Middle frontal gyrus (tissue), 1 donor: ENCODE results near the gene EFCAB12.
"Not testable (repeated sequence)": the region's sequence is repeated elsewhere in the genome, so short reads cannot be mapped to it uniquely, and the experiment has no call there.

ENCODE experiments used
- DNase-seq: peaks from one replicate; pipeline ENCODE4 v3.0.0-alpha.2; 2015; ENCODE audit warnings: low spot score; ENCODE audit errors: extremely low spot score

EFCAB12 gene

DNA sequence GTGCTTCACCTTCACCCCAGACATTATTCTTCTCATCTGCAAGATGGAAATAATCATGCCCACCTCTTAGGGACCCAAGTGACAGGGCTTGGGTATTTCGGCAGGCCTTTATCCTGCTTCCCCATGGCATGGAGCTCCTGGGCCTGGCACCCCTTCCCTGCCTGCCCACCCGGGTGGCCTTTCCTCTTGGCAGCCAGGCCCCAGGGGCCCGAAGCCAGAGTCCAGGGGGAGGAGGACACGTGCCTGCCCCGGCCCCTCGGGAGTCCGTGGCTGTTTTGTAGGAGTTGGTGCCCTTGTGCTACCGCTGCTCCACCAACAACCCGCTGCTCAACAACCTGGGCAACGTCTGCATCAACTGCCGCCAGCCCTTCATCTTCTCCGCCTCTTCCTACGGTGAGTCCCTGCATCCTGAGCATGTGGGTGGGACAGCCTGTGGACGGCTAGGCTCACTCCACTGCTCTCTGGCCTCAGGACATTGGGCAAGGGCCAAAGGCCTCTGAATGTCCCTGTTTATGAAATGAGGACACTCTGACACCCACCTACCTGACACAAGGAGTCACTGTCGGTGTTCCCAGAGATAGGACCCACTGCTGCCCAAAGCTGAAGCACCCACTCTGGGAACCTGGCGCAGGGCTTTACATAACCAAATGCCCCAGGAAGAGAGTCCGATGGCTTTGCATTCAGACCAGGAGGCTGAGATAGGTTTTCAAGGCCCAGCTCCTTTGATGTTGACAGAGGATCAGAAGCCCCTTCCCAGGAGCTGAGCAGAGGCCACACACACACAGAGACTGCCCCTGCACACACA, 34.5 kb downstream of the EFCAB12 start:
- DNase-seq: not testable (repeated sequence)

GRCh38 chr3:129393271-129393670, 35.2 kb downstream of the EFCAB12 start:
- DNase-seq: no peak

GRCh38 chr3:129392106-129392887, 36.1 kb downstream of the EFCAB12 start:
- not testable (repeated sequence) for DNase-seq

DNA sequence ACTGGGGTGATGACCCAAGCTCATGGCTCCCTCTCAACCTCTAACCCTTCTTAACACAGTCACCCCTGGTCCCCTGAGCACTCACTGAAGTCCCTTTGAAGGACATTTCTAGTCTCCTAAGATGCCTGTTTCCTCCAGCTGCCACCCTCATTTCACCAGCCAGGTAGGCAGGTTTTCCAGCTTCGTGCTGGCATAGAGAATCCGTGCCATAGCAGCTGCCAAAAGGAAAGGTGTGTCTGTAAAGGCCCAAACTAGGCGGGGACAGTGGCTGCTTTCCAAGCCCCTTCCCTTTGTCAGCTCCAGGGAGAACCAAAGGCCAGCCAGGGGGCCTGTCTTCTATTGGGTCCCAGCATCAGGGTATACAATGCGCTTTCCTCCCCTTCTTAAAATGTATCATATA, 36.9 kb downstream of the EFCAB12 start:
- not testable (repeated sequence) for DNase-seq

DNA sequence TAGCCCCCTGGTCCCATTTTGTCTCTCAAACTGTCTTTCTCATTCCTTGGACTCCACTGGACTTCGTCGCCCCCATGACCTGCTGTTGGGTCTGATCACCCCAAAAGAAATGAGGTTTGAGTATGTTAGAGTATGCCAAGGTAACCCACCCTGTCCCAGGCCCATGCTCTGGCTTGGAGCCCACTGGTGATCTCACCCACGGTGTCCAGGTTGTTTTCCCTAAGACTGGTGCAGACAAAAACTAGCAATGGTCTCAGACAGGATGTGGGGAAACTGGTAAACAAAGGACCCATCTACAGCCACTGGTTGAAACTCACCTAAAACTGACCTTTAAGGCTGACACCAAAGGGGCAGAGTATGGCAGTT, 38.9 kb downstream of the EFCAB12 start:
- no peak for DNase-seq

- DNase-seq: not testable (repeated sequence)
Observed at GRCh38 chr3:129388791-129389571, 39.5 kb downstream of the EFCAB12 start.

DNA sequence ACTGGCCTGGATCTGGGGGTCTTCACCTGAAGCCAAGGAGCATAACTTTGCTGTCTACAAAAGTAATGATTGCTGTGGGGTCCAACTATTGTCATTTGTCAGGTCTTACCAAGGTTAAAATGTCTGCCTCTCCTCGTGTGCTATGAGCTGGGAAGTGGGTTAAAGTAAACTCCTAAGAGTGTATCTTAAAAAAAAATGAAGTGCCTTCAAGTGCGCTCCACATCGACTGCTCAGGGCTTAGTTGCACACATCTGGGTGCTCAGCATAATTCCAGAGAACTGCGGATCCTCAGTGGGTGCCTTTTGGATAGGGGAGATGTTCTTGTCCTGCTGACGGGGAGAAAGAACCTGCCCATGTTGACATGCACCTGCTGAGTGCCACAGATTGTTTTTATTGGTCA, 40.9 kb downstream of the EFCAB12 start:
- DNase-seq: no peak

DNA sequence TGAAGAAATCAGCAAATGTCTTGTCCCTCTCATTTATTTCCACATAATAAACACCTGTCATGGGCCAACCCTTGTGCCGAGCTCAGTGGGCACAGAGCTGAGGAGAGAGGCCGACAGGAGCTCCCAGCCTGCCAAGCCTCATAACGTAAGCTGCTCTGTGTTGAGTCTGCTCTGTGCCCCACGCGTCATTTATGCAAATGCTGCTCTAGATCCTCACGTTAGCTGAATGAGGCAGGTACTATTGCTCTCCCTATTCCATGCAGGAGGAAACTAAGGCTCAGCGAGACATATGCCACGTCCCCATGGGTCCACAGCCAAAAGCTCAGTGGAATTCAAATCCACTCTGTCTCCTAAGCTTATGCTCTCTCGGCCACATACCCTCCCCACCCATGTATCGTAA, 41.5 kb downstream of the EFCAB12 start:
- DNase-seq: no peak

GRCh38 chr3:129385507-129385906, 42.9 kb downstream of the EFCAB12 start:
- DNase-seq: not testable (repeated sequence)

- DNase-seq: no peak
Observed at GRCh38 chr3:129384594-129385323, 43.7 kb downstream of the EFCAB12 start.

DNA sequence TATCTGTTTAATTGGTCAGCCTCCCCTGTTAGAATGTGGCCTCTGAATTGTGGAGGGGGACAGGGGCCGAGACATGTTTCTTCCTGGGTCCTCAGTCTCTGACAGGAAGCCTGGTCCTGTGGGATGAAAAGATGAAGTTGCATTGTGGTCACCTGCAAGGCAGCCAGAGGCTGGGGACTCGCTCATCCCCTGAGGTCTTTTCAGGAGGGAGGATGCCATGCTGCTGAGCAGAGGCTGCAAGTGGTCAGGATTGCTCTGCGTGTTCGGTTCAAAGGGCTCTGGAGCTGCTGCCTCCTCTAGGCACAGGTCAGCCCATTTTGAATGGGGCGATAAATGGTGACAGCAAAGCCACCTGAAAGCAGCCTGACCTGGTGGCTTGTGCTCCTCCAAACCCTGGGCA, 44.3 kb downstream of the EFCAB12 start:
- DNase-seq: not testable (repeated sequence)

DNA sequence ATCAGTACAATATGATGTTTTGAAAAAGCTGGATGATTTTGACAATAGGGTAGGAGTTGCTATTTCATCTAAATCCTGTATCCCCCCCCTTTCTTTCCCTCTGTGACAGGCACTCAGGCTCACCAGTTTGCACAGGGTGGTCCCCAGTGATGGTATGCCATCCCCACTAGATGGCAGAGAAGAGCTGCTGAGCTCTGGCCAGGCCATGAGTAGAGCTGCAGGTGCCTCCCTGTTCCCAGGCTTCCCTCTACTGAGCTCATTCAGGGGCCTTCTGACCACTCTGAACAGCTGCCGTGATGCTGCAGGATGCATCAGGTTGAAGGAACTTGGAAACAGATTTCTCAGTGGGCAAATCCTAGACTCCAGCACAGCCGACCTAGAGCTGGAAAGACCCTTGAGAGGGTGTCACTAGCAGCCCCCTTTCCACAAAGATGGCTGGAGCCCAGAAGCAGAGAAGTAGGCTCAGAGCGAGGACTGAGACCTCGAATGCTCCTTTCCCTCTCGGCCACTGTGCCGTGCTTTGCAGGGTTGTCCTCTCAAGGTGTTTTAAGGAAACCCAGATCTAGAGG, 45.1 kb downstream of the EFCAB12 start:
- DNase-seq: peak; percentile 22

DNA sequence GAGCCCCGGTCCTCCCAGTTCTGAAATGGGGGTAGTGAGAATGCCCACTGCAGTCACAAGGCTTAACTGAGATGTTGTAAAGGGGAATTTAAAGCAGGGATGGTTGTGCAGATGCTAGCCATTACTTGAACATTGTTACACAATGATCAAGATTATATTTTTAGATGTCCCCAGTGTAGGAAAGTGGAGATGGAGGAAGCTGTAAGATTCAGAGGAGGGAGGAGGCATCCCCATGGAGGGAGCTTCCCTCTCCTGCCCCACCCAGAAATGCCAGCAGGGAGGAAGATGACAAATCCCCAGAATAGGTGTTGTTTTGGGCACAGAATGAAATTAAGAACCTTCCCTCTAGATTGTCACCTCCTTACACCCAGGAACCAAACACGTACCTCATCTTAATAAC, 46.1 kb downstream of the EFCAB12 start:
- DNase-seq: peak; percentile 7

DNA sequence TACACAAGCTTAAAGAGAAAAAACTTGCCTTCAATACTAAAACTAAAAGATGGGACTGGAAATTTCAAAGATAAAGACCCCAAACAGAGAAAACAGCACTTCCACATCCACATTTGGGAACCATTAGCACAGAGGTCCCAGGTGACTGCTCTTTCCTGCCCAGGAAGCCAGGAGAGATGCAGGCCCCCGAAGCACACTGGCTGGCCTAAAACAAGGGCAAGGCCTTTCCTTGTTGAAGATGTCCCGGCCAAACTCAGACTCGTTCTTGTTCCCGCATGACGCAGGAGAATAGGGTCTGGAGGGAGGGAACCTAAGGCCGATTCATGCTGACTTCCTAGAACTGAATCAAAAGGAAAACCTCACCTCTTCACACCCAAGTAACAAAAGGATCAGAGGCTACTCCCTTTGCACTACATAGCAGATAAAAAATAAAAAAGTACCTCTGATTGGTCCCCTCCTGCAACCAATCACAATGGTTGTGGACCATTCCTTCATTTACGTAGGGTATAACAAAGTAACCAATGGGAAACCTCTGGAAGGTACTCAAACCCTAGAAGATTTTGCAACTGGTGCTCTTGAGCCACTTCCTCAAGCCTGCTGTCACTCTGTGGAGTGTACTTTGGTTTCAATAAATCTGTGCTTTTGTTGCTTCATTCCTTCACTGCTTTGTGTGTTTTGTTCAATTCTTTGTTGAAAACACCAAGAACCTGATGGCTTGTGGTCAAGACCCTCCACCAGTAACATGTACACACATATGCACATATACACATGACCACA, 48.7 kb downstream of the EFCAB12 start:
- no peak for DNase-seq

- no peak for DNase-seq
Observed at GRCh38 chr3:129378949-129379348, 49.5 kb downstream of the EFCAB12 start.

DNA sequence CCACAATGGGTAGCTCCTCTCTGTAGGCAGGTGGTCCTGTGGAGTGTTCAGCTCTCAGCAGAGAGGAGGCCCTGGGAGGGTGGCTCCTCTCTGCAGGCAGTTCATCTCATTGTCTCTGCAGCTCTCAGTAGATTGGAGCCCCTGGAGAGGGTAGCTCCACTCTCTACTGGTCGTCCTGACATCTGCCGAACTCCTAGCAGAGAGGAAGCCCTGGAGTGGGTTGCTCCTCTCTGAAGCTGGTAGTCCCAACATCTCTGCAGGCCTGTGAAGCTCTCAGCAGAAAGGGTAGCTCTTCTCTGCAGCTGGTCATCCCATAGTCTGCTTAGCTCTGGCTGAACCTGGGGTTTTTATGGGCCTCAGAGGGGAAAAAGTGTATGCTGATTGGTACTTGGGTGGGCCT, 50.8 kb downstream of the EFCAB12 start:
- DNase-seq: no peak

- no peak for DNase-seq
Observed at GRCh38 chr3:129375099-129375498, 53.3 kb downstream of the EFCAB12 start.

GRCh38 chr3:129371041-129371826, 57.2 kb downstream of the EFCAB12 start:
- DNase-seq: no peak

DNA sequence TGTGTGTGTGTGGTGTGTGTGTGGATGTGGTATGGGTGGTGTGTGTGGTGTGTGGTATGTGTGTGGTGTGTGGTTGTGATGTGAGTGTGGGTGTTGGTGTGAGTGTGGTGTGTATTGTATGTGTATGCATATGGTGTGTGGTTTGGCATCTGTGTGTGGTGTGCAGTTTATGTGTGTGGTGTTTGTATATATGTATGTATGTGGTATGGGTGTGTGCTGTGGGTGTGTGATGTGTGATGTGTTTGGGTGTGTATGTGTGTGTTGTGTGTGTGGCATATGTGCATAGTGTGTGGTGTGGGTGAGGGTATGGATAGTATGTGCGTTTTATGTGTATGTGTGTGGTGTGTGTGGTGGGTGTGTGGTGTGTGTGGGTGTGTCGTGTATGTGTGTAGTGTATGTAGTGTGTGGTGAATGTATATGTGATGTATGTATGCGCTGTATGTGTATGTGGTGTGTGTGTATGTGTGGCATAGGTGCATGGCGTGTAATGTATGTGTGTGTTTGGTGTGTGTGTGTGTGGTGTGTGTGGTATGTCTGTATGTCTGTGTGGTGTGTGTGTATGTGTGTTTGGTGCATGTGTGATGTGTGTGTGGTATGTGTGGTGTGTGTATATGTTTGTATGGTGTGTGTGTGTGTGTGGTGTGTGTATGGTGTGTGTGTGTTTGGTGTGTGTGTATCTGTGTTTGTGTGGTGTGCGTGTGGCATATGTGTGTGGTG, 58.0 kb downstream of the EFCAB12 start:
- no peak for DNase-seq
